ENCODE data around the gene ZNF740. TPM values are rescaled to one million over a fixed set of nuclear protein-coding genes. Genes with fewer than 3 reads are reported as not detected.

Gene ZNF740
- total and polyA plus RNA-seq, 10 of the 15 experiments (the other 5 are each of a cell fraction or from before 2014, with no cell fraction given): 1.4 to 33.6 (median 11.3) TPM

DNA sequence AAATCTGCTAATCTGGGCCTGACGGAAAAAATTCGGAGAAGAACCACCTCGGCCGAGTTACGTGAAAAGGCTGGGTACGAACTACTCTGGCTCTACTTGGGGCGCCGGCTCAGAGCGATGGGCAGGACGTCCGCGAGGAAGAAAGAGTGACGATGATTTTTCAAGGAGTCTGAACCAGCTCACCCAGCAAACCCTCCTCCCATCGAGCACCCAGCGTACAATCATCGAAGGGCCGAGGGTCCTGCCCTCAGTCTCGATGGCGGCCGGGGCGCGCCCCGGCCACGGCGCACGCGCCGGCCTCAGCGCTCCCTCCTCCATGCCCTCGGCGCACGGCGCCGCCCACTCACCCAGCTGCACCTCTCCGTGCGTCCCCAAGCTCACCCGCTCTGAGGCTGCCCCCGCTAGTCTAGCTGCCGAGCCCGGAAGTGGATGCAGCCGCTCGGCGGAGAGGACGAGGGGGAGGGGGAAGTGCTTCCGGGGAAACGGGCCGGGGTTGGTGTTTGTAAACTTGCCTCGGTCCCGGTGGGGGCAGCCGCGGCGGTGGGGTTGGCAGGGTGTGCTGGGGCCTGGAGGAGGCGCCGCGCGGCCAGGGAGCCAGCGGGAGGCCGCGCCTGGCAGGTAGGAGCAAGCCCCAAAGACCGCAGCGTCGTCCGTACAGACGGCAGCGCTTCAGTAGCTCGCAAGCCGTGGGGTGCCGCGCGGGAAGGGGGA is at the start of gene ZNF740, which contains the start of gene CSAD (continued):
- TF ChIP-seq SUZ12 (IDR thresholded peaks at IDR 0.05; ENCODE audit: unreplicated experiment) (no peak), ATF3 (IDR thresholded peaks at IDR 0.05; ENCODE audit: borderline replicate concordance, extremely low read depth, low read depth, low read length) (no peak), IKZF2 (IDR thresholded peaks at IDR 0.05) (no peak), CHD4 (IDR thresholded peaks at IDR 0.05) (no peak), PRDM15 (CRISPR knock-in tag; IDR thresholded peaks at IDR 0.05) (no peak), ASH2L (IDR thresholded peaks at IDR 0.05; ENCODE audit: borderline replicate concordance, low read depth) (0 out of 2 replicates have a peak, but pooled peaks have one; percentile 82), CBX5 (IDR thresholded peaks at IDR 0.05; ENCODE audit: low read depth) (0 out of 2 replicates have a peak, but pooled peaks have one; percentile 29), ZZZ3 (IDR thresholded peaks at IDR 0.05; ENCODE audit: control insufficient read depth, insufficient read length, low read depth) (no peak), PAX5 (IDR thresholded peaks at IDR 0.05; ENCODE audit: borderline replicate concordance, low read depth, low read length) (peak; percentile 63; the same call in 1 of the 2 replicates), POU2F2 (IDR thresholded peaks at IDR 0.05; ENCODE audit: borderline replicate concordance, low read depth, low read length) (peak; percentile 69; the same call in 1 of the 3 replicates), CBFB (IDR thresholded peaks at IDR 0.05; ENCODE audit: low read depth) (peak; percentile 33; the same call in 1 of the 2 replicates), YY1 (IDR thresholded peaks at IDR 0.05; ENCODE audit: low read depth, low read length) (peak; percentile 99), FOS (IDR thresholded peaks at IDR 0.05; ENCODE audit: borderline replicate concordance, extremely low read depth, insufficient read length) (no peak), ZNF217 (IDR thresholded peaks at IDR 0.05) (no peak; the same call in 1 of the 2 replicates), POLR2A (IDR thresholded peaks at IDR 0.05; ENCODE audit: low read depth, low read length) (peak; percentile 81), NFYB (IDR thresholded peaks at IDR 0.05; ENCODE audit: insufficient read depth, low read depth, low read length) (no peak), NFYA (IDR thresholded peaks at IDR 0.05; ENCODE audit: borderline replicate concordance, low read depth, low read length) (no peak), TCF7 (IDR thresholded peaks at IDR 0.05; ENCODE audit: borderline replicate concordance) (no peak), MYC (IDR thresholded peaks at IDR 0.05; ENCODE audit: insufficient read depth, insufficient read length, insufficient replicate concordance, low read length, severe bottlenecking) (no peak)
- TF ChIP-seq, protein P1, sequence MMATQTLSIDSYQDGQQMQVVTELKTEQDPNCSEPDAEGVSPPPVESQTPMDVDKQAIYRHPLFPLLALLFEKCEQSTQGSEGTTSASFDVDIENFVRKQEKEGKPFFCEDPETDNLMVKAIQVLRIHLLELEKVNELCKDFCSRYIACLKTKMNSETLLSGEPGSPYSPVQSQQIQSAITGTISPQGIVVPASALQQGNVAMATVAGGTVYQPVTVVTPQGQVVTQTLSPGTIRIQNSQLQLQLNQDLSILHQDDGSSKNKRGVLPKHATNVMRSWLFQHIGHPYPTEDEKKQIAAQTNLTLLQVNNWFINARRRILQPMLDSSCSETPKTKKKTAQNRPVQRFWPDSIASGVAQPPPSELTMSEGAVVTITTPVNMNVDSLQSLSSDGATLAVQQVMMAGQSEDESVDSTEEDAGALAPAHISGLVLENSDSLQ (IDR thresholded peaks at IDR 0.05): 0 out of 2 replicates have a peak, but pooled peaks have one; percentile 18
- TF ChIP-seq, protein P2, sequence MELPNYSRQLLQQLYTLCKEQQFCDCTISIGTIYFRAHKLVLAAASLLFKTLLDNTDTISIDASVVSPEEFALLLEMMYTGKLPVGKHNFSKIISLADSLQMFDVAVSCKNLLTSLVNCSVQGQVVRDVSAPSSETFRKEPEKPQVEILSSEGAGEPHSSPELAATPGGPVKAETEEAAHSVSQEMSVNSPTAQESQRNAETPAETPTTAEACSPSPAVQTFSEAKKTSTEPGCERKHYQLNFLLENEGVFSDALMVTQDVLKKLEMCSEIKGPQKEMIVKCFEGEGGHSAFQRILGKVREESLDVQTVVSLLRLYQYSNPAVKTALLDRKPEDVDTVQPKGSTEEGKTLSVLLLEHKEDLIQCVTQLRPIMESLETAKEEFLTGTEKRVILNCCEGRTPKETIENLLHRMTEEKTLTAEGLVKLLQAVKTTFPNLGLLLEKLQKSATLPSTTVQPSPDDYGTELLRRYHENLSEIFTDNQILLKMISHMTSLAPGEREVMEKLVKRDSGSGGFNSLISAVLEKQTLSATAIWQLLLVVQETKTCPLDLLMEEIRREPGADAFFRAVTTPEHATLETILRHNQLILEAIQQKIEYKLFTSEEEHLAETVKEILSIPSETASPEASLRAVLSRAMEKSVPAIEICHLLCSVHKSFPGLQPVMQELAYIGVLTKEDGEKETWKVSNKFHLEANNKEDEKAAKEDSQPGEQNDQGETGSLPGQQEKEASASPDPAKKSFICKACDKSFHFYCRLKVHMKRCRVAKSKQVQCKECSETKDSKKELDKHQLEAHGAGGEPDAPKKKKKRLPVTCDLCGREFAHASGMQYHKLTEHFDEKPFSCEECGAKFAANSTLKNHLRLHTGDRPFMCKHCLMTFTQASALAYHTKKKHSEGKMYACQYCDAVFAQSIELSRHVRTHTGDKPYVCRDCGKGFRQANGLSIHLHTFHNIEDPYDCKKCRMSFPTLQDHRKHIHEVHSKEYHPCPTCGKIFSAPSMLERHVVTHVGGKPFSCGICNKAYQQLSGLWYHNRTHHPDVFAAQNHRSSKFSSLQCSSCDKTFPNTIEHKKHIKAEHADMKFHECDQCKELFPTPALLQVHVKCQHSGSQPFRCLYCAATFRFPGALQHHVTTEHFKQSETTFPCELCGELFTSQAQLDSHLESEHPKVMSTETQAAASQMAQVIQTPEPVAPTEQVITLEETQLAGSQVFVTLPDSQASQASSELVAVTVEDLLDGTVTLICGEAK (IDR thresholded peaks at IDR 0.05; ENCODE audit: borderline replicate concordance): peak; percentile 96

Data from GM12878 (cell line).